Measurements from ENCODE around the gene ZNF576.
"Not testable (repeated sequence)": the region's sequence is repeated elsewhere in the genome, so short reads cannot be mapped to it uniquely, and the experiment has no call there.

ZNF576 gene

GRCh38 chr19:43595999-43596841, at the start of gene ZNF576, which contains the start of gene IRGQ:
Gene ZNF576, plus strand, starts transcription at chr19:43596595. Its CDS starts 514 bp downstream, at chr19:43597109.
Gene IRGQ, minus strand, starts transcription at chr19:43596134. Its CDS starts 796 bp downstream, at chr19:43595338.
- DNase-seq: peak; percentile 99

GRCh38 chr19:43547926-43548325, 48.5 kb upstream of the ZNF576 start:
- DNase-seq: not testable (repeated sequence)

DNA sequence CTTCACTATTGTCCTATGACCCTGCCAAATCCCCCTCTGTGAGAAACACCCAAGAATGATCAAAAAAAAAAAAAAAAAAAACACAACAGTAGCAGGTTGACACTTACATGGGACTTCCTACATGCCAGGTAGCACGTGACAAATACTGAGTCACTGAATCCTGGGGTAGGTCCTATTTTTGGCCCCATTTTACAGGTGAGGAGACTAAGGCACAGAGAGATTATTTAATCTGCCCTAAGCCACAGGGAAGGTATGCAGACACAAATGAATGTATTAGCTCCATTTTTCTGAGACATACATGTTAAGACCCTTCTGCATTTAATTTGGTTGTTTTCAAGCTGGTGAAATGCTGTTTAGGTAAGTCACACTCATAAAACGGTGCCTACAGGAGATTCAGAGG, 47.7 kb upstream of the ZNF576 start:
- no peak for DNase-seq

GRCh38 chr19:43551399-43552197, 44.8 kb upstream of the ZNF576 start:
- DNase-seq: no peak

GRCh38 chr19:43552198-43552450, 44.3 kb upstream of the ZNF576 start:
- no peak for DNase-seq

DNA sequence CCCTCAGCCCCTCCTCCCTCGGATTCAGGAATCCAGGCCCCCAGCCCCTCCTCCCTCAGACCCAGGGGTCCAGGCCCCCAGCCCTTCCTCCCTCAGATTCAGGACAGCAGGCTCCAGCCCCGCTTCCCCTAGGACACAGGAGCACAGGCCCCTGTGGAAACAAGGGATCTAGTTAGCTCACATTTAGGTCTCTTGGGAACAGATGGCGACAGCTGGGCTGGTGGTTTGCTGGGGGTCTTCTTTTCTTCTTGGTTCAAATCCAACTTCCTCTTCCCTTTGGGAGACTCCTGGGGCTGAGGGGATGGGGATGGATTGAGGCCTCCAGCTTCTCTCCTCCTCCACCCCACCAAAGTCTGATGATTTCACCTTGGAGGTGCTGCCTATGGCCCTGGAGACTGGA, 43.8 kb upstream of the ZNF576 start:
- DNase-seq: no peak

GRCh38 chr19:43553656-43554055, 42.7 kb upstream of the ZNF576 start:
- DNase-seq: no peak

DNA sequence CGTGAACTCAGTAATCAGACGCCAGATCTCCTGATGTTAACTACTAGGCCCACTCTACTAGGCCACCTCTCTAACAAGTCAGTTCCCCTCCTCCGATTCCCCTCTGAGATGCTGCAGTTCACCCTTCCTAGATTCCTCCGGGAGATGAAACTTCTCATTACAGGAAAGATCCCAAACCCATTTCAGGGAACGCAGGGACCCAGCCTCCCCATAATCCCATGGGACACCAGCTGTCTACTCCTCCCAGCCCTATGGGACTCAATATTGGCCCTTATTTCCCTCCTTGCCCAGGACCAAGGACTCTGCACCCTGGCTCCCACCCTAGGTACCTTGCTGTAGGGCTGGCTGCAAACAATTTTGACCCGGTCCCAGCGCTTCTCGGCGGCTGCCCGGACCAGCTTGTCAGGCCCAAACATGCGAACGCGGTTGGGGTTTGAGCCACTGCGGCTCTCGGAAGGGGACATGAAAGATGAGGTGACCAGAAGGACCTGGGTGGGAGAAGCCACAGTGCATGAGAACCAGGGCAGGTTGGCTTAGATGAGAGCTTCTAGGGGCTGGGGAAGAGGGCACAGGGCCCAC, 42.0 kb upstream of the ZNF576 start:
- DNase-seq: no peak

DNA sequence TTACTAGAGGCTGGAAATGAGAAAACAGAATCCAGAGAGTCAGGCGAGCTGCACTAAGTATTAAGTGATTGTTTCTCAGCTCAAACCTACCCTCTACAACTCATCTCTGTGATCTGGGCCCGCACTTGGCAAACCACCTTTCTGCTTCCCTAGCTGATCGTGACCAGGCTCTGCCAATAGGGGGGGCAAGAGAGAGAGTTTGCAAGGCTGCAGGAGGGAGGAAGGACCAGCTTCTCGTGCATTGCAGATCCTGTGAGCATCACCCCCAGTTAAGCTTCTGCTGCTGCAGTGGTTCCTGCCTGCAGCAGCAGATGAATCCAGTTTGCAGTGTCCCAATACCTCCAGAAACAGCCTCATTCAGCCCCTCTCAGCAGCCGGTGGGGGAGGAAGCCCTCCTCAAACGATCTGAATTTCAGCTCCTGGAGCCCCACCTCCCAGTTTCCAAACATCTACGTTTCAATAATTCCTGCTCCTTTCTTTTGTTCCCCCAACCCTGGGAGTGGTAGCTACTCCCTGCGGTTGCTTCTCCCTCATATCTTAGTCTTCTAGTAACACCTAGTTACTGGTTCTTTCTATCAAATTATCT, 41.1 kb upstream of the ZNF576 start:
- DNase-seq: peak; percentile 73

GRCh38 chr19:43560687-43561086, 35.7 kb upstream of the ZNF576 start:
- DNase-seq: no peak

GRCh38 chr19:43561139-43561970, 35.0 kb upstream of the ZNF576 start:
- no peak for DNase-seq

DNA sequence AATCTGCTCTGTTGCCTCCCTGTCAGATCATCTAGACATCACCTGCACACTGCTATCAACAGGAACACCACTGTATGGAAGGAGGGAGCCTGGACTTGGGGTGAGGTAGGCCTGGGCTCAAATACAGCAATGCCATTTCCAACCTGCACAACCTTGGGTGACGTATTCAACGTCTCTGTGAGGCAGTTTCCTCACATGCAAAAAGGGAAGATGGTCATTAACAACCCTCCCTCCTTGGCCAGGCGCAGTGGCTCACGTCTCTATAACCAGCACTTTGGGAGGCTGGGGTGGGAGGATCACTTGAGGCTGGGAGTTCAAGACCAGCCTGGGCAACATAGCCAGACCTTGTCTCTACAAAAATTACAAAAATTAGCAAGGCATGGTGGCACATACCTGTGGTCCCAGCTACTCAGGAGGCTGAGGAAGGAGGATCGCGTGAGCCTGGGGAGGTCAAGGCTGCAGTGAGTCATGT, 34.1 kb upstream of the ZNF576 start:
- DNase-seq: peak; percentile 64

GRCh38 chr19:43562698-43563241, 33.6 kb upstream of the ZNF576 start:
- peak; percentile 71 for DNase-seq

DNA sequence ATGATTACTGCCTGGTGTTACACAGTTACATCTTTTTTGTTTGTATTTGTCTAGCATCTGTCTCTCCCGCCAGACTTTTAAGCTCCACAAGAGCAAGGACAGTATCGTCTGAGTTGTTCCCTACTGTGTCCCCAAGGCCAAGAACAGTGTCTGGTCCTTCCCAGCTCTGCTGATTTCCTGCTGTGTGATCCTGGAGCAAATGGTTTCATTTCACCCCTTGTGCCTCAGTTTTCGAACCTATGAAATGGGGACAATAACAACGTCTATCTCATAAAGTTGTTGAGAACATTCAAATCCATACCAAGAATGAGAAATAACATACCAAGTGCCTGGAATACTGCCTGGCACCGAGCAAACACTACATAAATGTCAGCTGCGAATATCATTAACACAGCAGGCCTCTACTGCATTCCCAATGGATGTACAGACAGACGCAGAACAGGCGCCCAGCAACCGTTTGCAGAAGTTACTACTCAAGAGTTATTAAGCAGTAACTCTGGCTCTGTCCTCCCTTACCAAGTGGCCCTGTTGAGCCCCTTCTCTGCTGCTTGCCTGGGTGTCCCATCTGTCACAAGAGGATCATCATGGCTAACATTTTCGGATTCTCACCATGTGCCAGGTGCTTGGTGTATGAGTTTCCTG, 32.5 kb upstream of the ZNF576 start:
- DNase-seq: no peak

GRCh38 chr19:43564800-43565199, 31.6 kb upstream of the ZNF576 start:
- DNase-seq: no peak

DNA sequence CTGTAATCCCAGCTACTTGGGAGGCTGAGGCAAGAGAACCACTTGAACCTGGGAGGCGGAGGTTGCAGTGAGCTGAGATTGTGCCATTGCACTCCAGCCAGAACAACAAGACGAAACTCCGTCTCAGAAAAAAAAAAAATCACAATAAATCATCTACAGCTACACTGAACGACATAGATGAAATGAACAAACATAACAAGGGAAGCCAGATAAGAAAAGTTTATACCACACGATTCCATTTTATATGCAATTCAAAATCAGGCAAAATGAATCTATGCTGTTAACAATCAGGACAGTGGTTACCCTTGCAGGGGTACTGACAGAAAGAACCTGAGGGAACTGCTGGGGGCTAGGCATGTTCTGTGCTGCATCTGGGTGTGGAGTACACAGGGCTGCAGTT, 26.7 kb upstream of the ZNF576 start:
- DNase-seq: no peak

- no peak for DNase-seq
Measured at GRCh38 chr19:43570174-43570791, 26.1 kb upstream of the ZNF576 start.

DNA sequence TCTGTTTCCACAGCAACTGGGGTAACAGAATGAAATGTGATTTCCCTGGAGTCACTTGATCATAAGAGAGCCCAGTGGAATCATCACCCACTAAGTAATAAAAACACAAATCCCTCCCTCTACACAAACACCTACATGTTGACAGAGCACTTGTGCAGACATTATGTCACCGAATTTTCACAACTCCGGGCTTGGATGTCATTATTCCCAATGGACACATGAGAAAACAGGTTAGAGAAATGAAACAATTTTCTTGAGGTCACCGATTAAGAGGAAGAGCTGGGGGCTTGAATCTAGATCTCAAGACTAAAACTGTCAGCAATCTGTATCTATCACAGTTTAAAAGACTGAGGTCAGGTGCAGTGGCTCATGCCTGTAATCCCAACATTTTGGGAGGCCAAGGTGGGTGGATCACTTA, 24.2 kb upstream of the ZNF576 start:
- DNase-seq: no peak

- no peak for DNase-seq
Measured at GRCh38 chr19:43574424-43575155, 21.8 kb upstream of the ZNF576 start.

Measured in activated CD4-positive, CD25-positive, alpha-beta regulatory T cell treated with anti-CD3 and anti-CD28 coated beads, Interleukin-2, amount 50 U/mL, for 72 hours (primary cell).